Caki2 (cell line): ENCODE data around the gene CD38. TPM values are rescaled to one million over a fixed set of nuclear protein-coding genes. Genes with fewer than 3 reads are reported as not detected.
A peak's percentile ranks its signal among the peaks of the same experiment; 100 is the strongest.
"Not testable (repeated sequence)": the region's sequence is repeated elsewhere in the genome, so short reads cannot be mapped to it uniquely, and the experiment has no call there.

Experiments used
- DNase-seq: peaks from one replicate; pipeline ENCODE4 v3.0.0-alpha.2; 2015; ENCODE audit warnings: low read depth
- in situ Hi-C: cut with HindIII; loops from 2 replicates; pipeline ENCODE4 v1.10.0; 2016; ENCODE audit warnings: low sequenced_read_pairs, low pct_unique_long_range_greater_than_20kb, mixed read lengths
- total RNA-seq: library from RNA; depleted of rRNA; stranded (reverse); fragments of >200 nt; shearing (Covaris generic); gene quantifications from 2 replicates; pipeline ENCODE4 v1.2.3, GENCODE V29; 2014; ENCODE audit warnings: low replicate concordance

CD38 gene
- total RNA-seq, 1 experiment from 2014 or later: not detected

DNA sequence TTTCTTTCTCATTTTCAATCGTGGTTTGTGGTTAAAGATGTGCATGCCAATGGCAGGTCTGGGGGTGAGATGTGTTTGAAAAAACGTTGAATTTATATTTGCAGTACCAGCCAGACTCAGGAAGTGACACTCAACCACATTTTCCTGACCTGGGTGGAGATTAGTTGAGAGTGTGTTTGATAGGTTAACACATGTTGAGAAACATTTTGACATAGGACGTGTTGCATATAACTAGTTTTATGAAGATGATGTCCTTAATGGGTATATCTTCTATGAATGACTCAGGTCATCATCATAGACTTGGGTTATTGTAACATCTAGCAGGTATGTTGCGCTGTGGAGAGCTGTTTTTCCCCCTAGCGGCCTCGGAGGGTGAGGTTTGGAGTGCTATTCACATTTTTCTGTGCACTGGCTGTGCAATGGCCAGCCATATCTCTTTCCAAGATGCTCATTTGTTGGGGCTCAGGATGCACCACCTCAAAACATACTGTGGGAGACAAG lies 21.7 kb upstream of the CD38 start:
- in situ Hi-C loops: no loop called here
- DNase-seq: peak; percentile 15

DNA sequence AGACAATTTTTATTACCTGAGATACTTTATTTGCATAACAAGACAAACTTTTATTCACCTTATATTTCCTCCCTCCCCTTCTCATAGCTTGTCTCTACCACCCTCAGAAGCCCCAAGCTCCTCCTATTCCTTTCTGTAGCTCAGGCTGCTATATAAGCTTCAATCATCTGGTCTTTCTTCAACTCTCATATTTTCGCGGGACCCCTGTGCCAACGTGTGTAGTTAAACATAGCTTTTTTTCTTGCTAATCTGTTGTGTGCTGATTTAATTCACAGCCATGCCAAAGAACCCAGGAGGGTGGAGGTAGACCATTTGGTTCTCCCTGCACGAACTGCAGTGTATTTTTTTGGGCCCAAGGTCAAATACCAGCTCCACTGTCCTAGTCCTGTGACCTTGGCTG lies 21.1 kb upstream of the CD38 start:
- DNase-seq: no peak
- in situ Hi-C loops: no loop called here

DNA sequence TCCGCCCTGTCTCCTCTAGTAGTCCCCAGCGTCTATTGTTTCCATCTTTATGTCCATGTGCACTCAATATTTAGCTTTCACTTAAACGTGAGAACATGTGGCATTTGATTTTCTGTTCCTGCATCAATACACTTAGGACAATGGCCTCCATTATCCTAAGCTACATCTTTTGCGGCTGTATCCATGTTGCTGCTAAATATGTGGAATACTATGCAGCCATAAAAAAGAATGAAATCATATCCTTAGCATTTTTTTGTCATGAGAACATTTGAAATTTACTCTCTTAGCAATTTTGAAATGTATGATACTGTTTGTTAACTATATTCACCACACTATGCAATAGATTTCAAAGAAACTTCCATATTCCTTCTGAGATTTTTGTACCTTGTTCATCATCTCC lies 19.8 kb upstream of the CD38 start:
- DNase-seq: no peak
- in situ Hi-C loops: no loop called here

- in situ Hi-C loops, DNase-seq: not testable (repeated sequence)
These were observed 15.7 kb upstream of the CD38 start for GRCh38 chr4:15762460-15762859.

- DNase-seq: no peak
- in situ Hi-C loops: no loop called here
These were observed 12.7 kb upstream of the CD38 start for GRCh38 chr4:15765391-15765790.

DNA sequence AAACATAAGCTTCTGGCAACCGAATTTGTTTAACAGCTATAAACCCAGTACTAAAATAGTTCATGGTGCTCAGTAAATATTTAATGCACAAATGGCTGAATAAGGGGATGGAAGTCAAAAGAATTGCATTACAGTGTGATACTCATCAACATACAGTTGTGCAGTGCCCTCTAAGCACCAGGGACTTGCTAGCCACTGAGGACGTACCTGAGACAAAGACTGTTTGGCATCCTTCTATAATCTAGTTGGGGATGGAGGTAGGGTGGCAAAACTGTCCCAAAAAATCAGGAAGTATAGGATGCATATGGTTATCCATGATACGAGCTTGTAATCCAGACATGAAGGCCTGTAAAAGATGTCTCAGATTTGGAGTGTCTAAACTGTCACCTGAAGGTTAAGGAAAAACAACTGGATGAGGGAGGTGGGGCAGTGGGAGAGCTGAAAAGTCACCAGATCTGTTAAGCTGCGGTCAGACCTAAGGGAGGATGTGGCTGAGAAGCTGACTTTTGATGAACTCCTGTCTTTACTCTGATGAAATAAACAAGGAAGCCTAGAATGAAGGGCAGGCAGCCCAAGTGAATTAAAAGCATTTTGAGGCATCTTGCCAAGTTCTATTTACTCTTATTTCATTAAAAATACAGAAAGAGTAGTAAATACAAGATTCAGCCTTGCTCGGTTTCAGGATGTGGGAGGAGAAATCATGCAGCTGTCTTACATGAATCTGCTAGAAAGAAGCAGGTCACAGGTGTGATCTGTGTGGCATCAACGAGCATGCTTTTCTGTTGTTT lies 12.0 kb upstream of the CD38 start:
- in situ Hi-C loops: no loop called here
- no peak for DNase-seq

DNA sequence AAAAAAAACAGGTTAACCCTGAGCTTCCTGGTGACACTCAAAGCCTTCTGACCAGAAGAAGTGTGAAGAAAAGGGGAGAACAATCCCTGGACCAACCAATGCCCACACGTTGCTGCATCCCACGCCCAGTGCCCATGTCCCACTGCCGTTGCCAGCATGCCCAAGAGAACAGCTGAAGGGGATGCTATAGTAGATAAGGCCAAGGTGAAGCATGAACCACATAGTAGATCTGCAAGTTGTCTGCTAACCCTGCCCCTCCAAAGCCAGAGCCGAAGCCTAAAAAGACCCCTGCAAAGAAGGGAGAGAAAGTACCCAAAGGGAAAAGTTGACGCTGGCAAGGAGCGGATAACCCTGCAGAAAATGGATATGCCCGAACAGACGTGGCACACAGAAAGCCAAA lies 11.3 kb upstream of the CD38 start:
- DNase-seq: no peak
- in situ Hi-C loops: no loop called here

DNA sequence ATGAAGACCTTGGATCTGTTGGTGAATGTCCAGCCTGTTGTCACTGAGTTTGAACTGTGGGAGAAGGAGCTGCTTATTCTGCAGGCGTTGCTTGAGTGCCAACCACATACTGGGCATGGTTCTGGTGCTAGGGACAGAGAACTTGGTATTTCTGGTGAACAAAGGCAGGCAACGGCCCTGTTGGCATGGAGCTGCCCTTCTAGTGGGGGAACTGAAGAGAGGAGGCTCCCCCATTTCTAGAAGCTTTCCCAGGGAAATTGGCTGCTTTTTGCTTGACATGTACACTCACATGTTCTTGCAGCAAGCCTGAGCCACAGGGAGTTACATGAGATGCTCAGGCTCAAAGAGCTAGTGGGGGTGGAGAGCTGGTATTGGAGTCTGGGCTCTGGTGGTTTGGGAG lies 8.9 kb upstream of the CD38 start:
- no peak for DNase-seq
- in situ Hi-C loops: no loop called here

DNA sequence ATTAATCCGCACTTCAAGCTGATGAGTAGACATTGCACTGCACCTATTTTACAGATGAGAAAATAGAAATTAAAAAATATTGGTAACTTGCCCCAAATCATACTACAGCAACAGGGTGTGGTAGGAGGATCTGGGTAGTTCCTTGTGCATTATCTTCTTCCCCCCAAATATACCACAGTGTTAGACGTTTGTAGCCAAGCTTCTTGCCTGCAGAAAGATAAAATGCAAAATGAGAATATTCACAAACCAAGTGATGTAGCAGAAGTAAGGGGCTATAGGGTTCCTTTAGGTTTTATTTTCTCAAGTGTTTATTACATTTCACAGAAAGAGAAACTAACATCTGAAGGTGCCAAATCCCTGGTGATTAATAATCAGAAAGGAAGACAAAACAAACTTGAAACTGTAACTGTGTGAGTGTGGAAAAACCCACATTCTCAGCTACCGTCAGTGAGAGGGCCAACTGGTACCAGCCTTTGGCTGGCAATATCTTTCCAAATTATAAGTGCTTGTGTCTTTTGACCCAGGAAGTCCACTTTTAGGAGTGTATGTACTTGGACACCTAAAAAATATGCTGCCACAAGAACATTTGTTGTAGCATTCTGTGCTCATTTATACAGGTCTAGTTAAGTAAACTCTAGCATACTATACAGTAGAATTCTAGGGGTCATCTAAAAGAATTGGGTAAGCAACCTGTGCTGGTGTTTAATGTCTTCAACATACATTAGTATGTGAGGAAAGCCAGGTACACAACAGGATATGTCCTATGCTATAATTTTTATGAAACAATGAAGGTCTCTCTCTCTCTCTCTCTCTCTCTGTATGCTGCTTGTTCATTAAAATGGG lies 6.7 kb upstream of the CD38 start:
- in situ Hi-C loops: no loop called here
- DNase-seq: no peak

DNA sequence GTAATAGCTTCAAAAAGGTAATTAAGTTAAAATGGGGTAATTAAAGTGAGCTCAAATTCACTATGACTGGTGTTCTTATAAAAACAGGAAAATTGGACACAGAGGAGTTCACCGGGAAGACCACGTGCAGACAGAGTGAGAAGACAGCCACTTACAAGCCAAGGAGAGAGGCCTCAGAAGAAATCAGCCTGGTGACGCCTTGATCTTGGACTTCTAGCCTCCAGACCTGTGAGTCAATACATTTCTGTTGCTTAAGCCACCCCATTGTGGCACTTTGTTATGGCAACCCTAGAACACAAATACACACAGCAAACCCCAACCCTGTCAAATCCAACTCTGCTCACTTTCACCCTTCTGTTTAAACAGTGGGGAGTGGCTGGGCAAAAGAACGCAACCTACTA lies 4.1 kb upstream of the CD38 start:
- in situ Hi-C loops: no loop called here
- no peak for DNase-seq

GRCh38 chr4:15776871-15777648 lies 1.1 kb upstream of the CD38 start:
- DNase-seq: no peak
- in situ Hi-C loops: no loop called here

DNA sequence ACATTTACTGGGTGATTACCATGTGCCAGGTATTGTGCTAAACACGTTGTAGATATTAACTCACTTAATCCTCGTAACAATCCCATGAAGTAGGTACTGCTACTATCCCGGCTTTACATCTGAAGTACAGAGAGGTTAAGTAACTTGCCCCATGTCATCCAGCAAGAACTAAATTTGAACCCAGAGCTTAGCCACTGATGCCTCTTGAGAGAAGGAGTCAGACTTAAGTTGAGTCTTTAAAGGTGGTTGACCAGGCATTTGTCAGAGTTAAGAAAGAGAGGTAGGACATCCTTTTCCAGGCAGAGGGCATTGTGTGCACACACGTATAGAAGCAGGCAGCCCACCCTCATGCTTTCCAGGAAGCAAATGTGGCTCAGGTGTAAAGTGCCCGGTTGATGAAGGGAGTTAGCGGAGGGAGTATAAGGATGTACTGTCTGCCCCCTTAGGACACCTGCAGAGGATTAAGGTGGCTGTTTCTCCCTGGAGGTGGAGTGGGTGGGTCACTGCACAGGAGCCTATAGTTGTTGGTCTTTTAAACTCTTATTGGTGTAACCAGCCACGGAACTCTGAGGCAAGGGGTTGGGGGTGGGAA lies 335 bp upstream of the CD38 start:
- in situ Hi-C loops: no loop called here
- DNase-seq: no peak

DNA sequence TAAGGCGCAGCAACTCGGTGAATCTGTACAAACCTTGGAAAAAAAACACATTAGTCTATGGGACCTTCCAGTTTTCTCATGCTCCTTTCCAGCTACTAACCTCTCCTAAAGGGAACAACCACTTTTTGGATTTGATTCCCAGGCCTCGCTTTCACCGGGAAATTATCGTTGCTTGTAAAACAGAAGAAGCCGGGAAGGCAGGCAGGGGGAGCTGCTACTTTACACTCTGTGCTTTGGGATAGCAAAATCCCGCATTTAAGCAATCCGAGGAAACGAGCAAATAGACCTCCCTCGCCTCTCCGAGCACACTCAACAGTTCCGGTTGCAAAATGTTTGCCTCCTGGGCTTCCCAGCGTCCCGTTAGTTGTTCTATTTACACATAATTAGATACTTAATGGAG lies 1.2 kb downstream of the CD38 start:
- no peak for DNase-seq
- in situ Hi-C loops: no loop called here

DNA sequence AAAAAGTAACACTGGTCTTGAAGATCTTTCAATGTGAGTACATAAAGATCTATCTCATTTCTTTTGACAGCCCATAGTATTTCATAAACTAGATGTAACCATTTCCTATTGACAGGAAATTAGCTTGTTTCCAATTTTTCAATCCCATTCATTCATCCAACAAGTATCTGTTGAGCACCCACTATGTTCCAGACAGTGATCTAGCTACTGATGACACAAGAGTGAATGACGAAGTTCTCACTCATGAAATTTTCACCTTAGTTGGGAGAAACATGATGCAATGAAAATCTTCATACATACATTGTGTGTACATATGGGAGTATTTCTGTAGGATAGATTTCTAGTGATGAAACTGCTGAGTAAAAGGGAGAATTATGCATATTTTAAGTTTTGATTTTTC lies 1.7 kb downstream of the CD38 start:
- in situ Hi-C loops: no loop called here
- no peak for DNase-seq

- DNase-seq: no peak
- in situ Hi-C loops: no loop called here
These were observed 3.4 kb downstream of the CD38 start for GRCh38 chr4:15781427-15782095.

GRCh38 chr4:15783676-15784075 lies 5.5 kb downstream of the CD38 start:
- no peak for DNase-seq
- in situ Hi-C loops: no loop called here

DNA sequence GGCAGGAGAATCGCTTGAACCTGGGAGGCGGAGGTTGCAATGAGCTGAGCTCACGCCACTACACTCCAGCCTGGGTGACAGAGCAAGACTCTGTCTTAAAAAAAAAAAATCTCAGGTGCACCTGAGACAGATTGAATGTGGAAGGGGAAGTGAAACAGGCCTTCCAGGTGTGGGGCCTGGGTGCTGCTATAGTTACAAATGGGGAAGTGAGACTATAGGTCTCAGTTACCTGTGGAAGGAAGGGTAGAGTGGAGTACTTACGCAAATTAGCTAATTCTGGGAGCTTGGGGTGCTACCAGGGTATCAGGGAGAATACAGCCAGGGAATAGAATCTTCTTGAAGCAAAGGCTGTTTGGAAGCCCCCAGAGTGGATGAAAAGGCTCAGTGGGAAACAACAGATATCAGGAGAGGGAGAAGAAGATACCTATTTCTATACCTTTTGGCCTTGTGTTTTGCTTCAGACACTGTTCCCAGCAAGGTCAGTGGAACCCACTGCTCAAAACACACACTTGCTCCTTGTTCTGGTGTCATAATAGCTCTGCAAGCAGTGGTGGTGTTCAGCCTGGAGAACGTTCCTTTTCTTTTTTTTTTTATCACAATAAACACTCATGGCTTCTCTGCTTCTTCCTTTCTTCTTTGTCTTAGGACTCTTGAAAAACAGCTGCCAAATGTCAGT lies 7.0 kb downstream of the CD38 start:
- in situ Hi-C loops: no loop called here
- no peak for DNase-seq
